ENCODE results near the gene FBXO41.

GRCh38 chr2:73281244-73281643, 3.0 kb downstream of the FBXO41 start:
- TF ChIP-seq, protein P1, sequence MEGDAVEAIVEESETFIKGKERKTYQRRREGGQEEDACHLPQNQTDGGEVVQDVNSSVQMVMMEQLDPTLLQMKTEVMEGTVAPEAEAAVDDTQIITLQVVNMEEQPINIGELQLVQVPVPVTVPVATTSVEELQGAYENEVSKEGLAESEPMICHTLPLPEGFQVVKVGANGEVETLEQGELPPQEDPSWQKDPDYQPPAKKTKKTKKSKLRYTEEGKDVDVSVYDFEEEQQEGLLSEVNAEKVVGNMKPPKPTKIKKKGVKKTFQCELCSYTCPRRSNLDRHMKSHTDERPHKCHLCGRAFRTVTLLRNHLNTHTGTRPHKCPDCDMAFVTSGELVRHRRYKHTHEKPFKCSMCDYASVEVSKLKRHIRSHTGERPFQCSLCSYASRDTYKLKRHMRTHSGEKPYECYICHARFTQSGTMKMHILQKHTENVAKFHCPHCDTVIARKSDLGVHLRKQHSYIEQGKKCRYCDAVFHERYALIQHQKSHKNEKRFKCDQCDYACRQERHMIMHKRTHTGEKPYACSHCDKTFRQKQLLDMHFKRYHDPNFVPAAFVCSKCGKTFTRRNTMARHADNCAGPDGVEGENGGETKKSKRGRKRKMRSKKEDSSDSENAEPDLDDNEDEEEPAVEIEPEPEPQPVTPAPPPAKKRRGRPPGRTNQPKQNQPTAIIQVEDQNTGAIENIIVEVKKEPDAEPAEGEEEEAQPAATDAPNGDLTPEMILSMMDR (IDR thresholded peaks at IDR 0.05; ENCODE audit: low read length), result no peak
- TF ChIP-seq EZH2 (optimal IDR thresholded peaks at IDR 0.05; ENCODE audit: low read depth, low read length), result no peak

Measured in MM.1S (cell line).